GM21723 (cell line): ENCODE data around the gene COL19A1.
A peak's percentile ranks its signal among the peaks of the same experiment; 100 is the strongest.
"Not testable (repeated sequence)": the region's sequence is repeated elsewhere in the genome, so short reads cannot be mapped to it uniquely, and the experiment has no call there.

Experiments used
- ATAC-seq: cut with Tn5 transposase; IDR thresholded peaks from one replicate; pipeline ENCODE4 v1.9.1; 2021; ENCODE audit warnings: mild to moderate bottlenecking, moderate library complexity; ENCODE audit not compliant: unreplicated experiment

Gene COL19A1

DNA sequence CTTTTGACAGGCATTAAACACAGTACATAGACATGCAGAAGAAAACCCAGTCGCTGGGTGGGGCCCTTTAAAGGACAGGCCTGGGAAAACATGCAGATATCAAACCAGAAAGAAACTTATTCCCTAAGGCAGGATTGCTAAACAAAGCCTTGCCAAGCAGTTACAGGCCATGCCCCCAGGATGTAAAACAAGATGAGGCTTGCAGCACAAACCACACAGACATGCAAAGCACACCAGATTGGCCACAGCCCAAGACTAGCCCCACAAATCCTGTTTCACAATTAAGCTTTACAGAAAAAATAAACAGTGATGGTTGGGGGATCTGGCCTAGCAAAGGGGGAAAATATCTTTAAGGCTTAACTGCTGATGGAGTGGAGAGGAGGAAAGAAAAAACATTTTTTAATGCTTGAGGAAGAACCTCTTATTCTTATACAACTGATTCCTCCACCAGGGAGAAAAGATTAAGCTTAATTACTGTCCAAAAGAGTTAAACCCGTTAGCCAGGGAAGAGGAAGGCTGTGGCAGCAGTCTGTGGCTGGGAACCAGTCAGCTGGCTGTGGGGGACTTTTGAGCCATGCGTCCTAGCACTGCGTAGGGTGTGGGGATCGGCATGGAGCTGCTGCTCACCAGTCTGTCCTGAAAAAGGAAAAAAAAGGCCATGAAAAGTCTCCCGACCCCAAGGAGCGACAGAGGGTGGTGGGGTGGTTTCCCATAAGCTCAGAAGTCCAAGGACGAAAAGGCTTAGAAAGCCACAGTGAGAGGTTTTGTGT, 28.4 kb downstream of the COL19A1 start:
- peak; percentile 65 for ATAC-seq

DNA sequence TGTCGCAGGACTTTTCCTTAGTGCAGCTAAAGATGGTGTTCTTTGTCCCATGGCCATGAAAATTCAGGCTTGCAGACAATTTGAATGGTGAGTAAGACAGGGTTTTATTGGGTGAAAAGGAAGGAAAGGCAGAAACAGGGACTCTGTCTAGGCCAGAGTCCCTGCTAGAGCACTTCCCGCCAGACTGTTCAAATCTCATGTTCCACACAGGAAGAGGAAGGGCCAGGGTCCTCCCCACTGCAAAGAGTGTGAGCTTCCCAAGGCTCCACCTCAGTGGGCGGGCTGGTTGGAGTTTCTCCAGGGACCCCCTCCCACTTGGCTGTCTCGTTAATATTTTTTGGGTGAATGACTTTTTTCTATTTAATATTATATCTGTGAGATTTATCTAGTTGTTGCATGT, 29.0 kb downstream of the COL19A1 start:
- peak; percentile 4 for ATAC-seq

GRCh38 chr6:69900869-69901268, 34.5 kb downstream of the COL19A1 start:
- ATAC-seq, result no peak

- ATAC-seq, result no peak
These were observed 35.0 kb downstream of the COL19A1 start for GRCh38 chr6:69901361-69901760.

GRCh38 chr6:69907981-69908498, 41.7 kb downstream of the COL19A1 start:
- ATAC-seq, result no peak

DNA sequence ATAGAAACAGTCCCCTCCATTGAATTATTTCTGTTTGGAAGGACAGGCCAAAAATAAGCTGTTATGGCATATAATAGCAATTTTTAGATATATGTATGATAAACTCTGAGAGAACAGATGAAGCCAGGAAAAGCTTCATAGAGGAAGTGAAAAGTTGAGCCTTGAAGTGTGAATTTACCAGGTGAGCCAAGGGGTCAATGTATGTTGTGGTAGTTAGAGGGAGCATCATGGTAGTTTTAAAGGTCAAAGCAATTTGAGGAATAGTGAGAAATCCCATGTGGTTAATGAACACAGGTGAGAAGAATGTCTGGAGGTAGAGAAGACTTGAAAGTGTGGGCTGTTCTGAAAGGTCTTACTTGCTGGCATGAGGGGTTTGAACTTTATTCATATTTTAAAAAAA, 47.0 kb downstream of the COL19A1 start:
- ATAC-seq, result no peak

GRCh38 chr6:69914015-69914485, 47.7 kb downstream of the COL19A1 start:
- no peak for ATAC-seq

GRCh38 chr6:69915346-69915745, 49.0 kb downstream of the COL19A1 start:
- ATAC-seq, result no peak

GRCh38 chr6:69917834-69918233, 51.5 kb downstream of the COL19A1 start:
- ATAC-seq, result peak; percentile 51

- ATAC-seq, result no peak
These were observed 52.6 kb downstream of the COL19A1 start for GRCh38 chr6:69918813-69919475.

GRCh38 chr6:69921066-69921465, 54.7 kb downstream of the COL19A1 start:
- not testable (repeated sequence) for ATAC-seq

DNA sequence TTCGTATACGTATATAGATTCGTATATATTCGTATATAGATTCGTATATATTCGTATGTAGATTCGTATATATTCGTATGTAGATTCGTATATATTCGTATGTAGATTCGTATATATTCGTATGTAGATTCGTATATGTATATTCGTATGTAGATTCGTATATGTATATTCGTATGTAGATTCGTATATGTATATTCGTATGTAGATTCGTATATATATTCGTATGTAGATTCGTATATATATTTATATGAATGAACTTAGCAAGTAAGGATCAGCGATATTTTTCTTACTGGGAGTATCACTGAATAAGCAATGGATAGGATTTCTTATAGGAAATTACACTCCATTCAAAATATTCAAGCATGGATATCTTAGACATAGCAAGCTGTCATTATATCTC, 55.3 kb downstream of the COL19A1 start:
- not testable (repeated sequence) for ATAC-seq

DNA sequence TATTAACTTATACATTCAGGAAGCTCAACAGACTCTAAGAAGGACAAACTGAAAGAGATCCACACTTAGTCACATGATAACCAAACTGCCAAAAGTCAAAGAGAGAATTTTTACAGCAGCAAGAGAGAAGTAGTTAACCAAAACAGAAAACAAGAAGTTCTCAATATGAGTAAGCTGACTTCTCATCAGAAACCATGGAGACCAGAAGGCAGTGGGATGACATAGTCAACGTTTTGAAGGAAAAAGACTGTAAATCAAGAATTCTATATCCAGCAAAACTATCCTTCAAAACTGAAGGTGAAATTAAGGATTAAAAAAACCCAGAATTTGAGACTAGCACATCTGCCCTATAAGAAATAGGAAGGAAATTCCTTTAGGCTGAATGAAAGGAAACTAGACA, 60.4 kb downstream of the COL19A1 start:
- no peak for ATAC-seq

- ATAC-seq, result no peak
These were observed 66.9 kb downstream of the COL19A1 start for GRCh38 chr6:69933239-69933638.

- no peak for ATAC-seq
These were observed 68.7 kb downstream of the COL19A1 start for GRCh38 chr6:69935079-69935478.

DNA sequence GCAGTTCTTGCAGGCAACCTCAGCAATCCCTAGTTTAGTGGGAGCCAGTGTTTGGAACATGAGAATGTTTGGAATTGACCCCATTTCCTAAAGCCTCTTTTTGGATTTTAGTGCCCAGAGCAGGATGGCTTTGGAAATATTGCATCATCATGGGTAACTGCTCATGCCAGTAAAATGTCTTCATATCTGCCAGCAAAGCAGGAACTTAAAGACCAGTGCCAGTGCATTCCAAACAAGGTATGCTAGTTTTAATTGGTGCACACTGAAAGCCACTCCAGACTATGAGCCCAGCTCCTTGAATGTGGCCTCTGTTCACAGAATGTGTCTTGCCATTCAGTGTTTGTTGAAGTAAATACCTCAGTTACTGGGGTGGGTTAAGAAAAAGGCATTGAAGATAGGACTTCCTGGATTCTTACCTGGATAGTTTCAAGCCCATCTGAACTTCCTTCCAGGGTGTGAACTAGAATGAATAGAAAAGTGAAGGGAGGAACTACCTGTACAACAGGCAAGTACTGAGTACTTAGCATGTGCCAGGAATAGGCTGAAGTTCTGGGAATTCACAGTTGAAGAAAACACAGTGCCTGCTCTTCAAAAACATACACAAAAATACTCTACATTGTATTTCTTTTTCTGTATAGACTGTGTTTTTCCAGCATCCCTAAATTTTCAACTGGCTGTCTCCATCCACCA, 70.5 kb downstream of the COL19A1 start:
- ATAC-seq, result no peak

- ATAC-seq, result no peak
These were observed 71.2 kb downstream of the COL19A1 start for GRCh38 chr6:69937402-69938136.

DNA sequence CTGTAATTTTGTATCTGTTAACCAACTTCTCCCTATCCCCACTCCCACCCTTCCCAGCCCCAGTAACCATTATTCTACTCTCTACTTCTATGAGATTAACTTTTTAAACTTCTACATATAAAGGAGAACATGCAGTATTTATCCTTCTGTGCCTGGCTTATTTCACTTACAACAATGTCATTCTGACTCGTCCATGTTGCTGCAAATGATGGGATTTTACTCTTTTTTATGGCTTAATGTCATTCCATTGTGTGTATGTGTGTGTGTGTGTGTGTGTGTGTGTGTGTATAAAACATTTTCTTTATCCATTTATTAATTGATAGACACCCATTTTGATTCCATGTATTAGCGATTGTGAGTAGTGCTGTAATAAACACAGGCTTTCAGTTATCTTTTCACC, 76.1 kb downstream of the COL19A1 start:
- no peak for ATAC-seq

- ATAC-seq, result no peak
These were observed 78.8 kb downstream of the COL19A1 start for GRCh38 chr6:69945192-69945591.

DNA sequence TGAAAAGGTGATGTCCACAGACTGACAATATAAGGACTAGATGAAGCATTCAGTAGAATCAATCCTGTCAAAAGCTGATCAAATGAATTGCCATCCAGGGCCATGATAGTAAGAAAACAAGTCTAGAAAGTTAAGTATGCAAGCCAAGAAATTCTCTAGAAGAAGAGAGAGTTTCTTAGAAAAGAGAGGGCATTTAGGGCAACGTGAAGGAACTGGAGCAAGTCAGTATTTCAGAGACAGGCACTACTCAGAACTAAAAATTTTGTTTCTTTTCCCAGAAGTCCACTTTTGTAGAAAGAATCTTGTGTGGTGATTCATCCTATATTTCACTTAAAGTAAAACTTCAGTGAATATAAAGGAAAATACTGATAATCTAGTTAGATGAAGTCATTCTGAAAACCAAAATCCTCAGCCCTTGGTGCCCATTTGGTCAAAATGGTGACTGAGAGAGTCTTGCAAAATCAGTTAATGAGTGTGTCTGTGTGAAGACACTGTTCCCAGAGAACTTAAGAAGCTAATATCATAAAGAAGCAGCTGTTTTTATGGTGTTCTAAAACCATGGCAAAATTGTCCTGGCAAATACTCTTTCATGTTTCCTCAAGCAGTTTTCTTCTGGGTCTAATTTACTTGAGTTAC, 82.2 kb downstream of the COL19A1 start:
- no peak for ATAC-seq
